Measurements from ENCODE around the gene ITPRID2. TPM values are rescaled to one million over a fixed set of nuclear protein-coding genes. Genes with fewer than 3 reads are reported as not detected.

Gene ITPRID2
- total RNA-seq, 1 experiment from 2014 or later: 375 TPM

DNA sequence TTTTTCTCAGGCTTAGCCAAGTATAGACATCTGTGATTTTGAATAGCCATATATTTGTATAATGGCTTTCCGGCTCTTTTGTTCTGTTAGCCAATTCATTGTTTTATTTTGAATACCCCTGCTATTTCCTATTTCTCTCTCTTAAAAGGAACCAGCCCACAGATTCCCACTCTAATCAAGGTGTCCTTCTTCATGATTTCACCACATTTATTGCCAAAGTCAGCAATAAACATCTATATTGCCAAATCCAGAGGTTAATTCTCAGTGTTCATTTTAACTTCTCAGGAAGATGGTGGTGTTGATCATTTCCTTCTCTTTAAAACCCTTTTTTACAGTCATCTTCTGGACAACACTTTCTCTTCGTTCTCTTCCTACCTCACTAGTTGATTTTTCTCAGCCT is 13.1 kb upstream of the ITPRID2 start:
- Mint-ChIP-seq H3K27ac (ENCODE audit: unreplicated experiment) (no peak overlapping the region), H3K4me3 (ENCODE audit: low read depth, unreplicated experiment) (no peak overlapping the region), H3K36me3 (ENCODE audit: insufficient read depth, unreplicated experiment) (no peaks in the 10 kb centered on the region), H3K27me3 (ENCODE audit: unreplicated experiment) (no peaks in the 10 kb centered on the region), H3K4me1 (ENCODE audit: low read depth, unreplicated experiment) (no peaks in the 10 kb centered on the region), H3K9me3 (ENCODE audit: low read depth, unreplicated experiment) (no peaks in the 10 kb centered on the region)
- TF ChIP-seq, protein P1, sequence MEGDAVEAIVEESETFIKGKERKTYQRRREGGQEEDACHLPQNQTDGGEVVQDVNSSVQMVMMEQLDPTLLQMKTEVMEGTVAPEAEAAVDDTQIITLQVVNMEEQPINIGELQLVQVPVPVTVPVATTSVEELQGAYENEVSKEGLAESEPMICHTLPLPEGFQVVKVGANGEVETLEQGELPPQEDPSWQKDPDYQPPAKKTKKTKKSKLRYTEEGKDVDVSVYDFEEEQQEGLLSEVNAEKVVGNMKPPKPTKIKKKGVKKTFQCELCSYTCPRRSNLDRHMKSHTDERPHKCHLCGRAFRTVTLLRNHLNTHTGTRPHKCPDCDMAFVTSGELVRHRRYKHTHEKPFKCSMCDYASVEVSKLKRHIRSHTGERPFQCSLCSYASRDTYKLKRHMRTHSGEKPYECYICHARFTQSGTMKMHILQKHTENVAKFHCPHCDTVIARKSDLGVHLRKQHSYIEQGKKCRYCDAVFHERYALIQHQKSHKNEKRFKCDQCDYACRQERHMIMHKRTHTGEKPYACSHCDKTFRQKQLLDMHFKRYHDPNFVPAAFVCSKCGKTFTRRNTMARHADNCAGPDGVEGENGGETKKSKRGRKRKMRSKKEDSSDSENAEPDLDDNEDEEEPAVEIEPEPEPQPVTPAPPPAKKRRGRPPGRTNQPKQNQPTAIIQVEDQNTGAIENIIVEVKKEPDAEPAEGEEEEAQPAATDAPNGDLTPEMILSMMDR (IDR thresholded peaks at IDR 0.05; ENCODE audit: unreplicated experiment): no peak
- CTCF ChIA-PET: no interaction called here
- no peak for DNase-seq
- BruUV-seq (replicated peaks): no TSS peak
- intact Hi-C loops (cut with micrococcal nuclease; ENCODE audit: unreplicated experiment): no loop called here

DNA sequence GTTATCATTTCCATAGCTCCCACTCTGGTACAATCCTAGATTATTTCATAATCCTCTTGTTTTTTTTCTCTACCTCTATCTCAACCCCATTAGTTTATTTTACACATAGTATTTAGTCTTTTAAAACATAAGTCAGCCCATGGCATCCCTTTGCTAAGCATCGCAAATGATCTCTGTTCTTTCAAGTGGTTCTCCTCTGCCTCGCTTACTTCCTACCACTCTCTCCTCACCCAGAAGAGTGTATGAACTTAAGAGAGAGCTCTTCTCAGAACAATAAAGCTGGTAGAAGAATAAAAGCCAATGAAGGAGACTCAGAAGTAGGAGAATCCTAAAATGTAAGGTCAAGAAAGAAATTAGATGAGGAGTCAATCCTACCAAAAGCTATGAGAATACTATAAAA is 12.2 kb upstream of the ITPRID2 start:
- intact Hi-C loops (cut with micrococcal nuclease; ENCODE audit: unreplicated experiment): no loop called here
- no peaks in the 10 kb centered on the region for H3K9me3 Mint-ChIP-seq (ENCODE audit: low read depth, unreplicated experiment)
- no peak for DNase-seq
- H3K4me1 Mint-ChIP-seq (ENCODE audit: low read depth, unreplicated experiment): no peaks in the 10 kb centered on the region
- no peak overlapping the region for H3K27ac Mint-ChIP-seq (ENCODE audit: unreplicated experiment)
- no TSS peak for BruUV-seq (replicated peaks)
- H3K27me3 Mint-ChIP-seq (ENCODE audit: unreplicated experiment): no peaks in the 10 kb centered on the region
- TF ChIP-seq, protein P1 (IDR thresholded peaks at IDR 0.05; ENCODE audit: unreplicated experiment): no peak
- no peaks in the 10 kb centered on the region for H3K36me3 Mint-ChIP-seq (ENCODE audit: insufficient read depth, unreplicated experiment)
- CTCF ChIA-PET: interaction anchor here (0.6 kb wide), 1 partner anchor 21 kb away, joined by 4 read pairs; no protein-coding TSS in a partner anchor
- no peak overlapping the region for H3K4me3 Mint-ChIP-seq (ENCODE audit: low read depth, unreplicated experiment)

DNA sequence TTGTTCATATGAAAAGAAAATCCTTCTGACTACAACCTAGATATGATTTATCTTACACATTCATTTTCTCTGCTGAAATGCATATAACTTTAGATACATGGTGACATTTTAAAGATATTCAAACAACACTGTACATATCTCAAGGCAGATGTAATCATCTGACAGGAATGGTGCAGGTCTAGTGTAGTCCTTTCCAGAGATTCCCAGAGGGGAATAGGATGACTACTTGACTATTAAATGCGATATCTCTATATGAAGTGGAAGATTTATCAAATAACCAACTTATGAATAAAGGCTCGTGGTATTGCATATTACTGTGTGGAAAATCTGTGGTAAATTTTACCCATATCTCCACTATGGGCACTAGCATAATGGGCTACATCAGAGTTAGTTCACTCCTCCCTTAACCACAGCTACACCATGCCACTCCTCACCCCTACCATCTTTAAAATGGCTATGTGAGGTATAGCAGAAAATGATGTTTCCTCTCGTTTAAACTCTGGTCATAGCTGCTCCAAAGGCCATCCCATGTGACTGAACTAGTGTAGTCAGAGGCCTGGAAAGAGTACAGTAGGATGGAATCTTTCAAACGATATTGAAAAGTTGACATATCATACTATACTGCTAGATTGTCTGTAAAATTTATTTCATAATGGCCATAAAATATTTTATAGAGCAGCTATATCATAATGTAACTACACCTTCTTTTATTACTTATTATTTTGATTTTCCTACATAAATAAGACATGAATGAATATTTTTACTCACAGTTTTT is 9.1 kb upstream of the ITPRID2 start:
- Mint-ChIP-seq H3K4me1 (ENCODE audit: low read depth, unreplicated experiment) (peaks cover 10% of the 10 kb centered on the region), H3K36me3 (ENCODE audit: insufficient read depth, unreplicated experiment) (no peaks in the 10 kb centered on the region), H3K27ac (ENCODE audit: unreplicated experiment) (no peak overlapping the region), H3K4me3 (ENCODE audit: low read depth, unreplicated experiment) (no peak overlapping the region), H3K9me3 (ENCODE audit: low read depth, unreplicated experiment) (no peaks in the 10 kb centered on the region), H3K27me3 (ENCODE audit: unreplicated experiment) (no peaks in the 10 kb centered on the region)
- intact Hi-C loops (cut with micrococcal nuclease; ENCODE audit: unreplicated experiment): no loop called here
- TF ChIP-seq, protein P1 (IDR thresholded peaks at IDR 0.05; ENCODE audit: unreplicated experiment): no peak
- CTCF ChIA-PET: interaction anchor here (0.5 kb wide), 1 partner anchor 358 kb away, joined by 4 read pairs; no protein-coding TSS in a partner anchor
- DNase-seq: no peak
- no TSS peak for BruUV-seq (replicated peaks)

DNA sequence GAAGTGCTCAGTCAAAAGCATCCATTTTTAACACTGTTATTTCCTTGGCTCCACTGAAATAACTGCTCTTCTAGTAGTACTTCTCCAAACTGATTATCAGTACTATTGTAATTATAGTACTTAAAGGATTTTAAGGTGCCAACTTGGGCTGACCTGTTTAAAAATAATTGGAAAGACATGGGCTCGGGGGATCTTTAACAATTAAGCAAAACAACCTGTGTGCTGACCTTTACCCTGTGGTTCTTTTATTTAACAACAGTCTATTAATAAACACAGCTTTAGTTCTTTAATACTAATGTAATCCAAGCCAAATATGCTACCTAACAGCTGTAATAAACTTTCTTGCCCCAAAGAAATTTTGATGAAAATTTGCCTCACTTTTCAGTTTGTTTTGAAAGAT is 6.9 kb upstream of the ITPRID2 start:
- TF ChIP-seq, protein P1 (IDR thresholded peaks at IDR 0.05; ENCODE audit: unreplicated experiment): no peak
- Mint-ChIP-seq H3K27ac (ENCODE audit: unreplicated experiment) (no peak overlapping the region), H3K4me3 (ENCODE audit: low read depth, unreplicated experiment) (no peak overlapping the region), H3K27me3 (ENCODE audit: unreplicated experiment) (no peaks in the 10 kb centered on the region), H3K9me3 (ENCODE audit: low read depth, unreplicated experiment) (no peaks in the 10 kb centered on the region), H3K4me1 (ENCODE audit: low read depth, unreplicated experiment) (peaks cover 12% of the 10 kb centered on the region), H3K36me3 (ENCODE audit: insufficient read depth, unreplicated experiment) (no peaks in the 10 kb centered on the region)
- BruUV-seq (replicated peaks): no TSS peak
- intact Hi-C loops (cut with micrococcal nuclease; ENCODE audit: unreplicated experiment): no loop called here
- CTCF ChIA-PET: no interaction called here
- DNase-seq: no peak

Data from Calu3 (cell line).